DMS79 (cell line): ENCODE measurements around the gene CCL22.

Experiments
- DNase-seq: peaks from one replicate; lab custom pipeline; 2025; lab: John Stamatoyannopoulos, UW

Gene CCL22

GRCh38 chr16:57376313-57376818 is 17.8 kb downstream of the CCL22 start:
- no peak for DNase-seq

DNA sequence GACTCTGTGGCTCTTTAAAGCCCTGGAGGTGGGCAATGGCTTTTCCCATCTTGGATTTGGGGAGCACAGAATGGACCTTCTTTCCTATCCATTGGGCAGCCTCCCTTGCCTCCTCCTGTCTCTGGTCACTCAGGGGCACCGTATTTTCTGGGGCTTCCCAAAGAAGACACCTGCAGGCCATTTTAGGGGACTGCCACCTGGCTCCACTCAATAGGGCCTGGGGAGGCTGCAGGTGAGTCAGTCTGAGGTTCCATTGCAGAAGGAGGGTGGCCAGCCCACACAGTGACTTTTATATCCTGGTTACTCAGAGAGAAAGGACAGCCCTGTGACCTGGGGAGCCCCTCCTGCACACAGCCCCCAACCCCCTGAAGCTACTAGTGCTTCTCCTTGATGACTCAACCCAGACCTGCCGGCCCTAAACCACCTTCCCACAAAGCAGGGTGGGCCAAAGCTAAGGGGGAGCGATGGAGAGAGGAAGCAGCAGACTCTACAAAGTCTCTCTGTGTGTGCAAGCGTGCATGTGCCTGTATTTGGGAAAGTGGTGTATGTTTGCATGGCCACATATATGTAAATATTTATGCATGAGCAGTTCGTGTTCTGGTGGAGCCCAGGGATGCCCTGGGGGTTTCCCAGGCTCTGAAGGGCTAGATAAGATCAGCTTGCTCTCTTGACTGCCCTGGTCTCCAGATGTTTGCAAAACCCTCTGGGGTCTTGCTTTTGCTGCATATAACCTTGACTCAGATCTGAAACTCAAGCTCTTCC is 18.7 kb downstream of the CCL22 start:
- DNase-seq: peak; percentile 15

GRCh38 chr16:57379579-57379978 is 21.0 kb downstream of the CCL22 start:
- no peak for DNase-seq

GRCh38 chr16:57380671-57381462 is 22.3 kb downstream of the CCL22 start:
- DNase-seq: no peak

- no peak for DNase-seq
These were observed 23.4 kb downstream of the CCL22 start for GRCh38 chr16:57381791-57382534.

- no peak for DNase-seq
These were observed 24.1 kb downstream of the CCL22 start for GRCh38 chr16:57382535-57383275.

- no peak for DNase-seq
These were observed 25.0 kb downstream of the CCL22 start for GRCh38 chr16:57383276-57384247.

DNA sequence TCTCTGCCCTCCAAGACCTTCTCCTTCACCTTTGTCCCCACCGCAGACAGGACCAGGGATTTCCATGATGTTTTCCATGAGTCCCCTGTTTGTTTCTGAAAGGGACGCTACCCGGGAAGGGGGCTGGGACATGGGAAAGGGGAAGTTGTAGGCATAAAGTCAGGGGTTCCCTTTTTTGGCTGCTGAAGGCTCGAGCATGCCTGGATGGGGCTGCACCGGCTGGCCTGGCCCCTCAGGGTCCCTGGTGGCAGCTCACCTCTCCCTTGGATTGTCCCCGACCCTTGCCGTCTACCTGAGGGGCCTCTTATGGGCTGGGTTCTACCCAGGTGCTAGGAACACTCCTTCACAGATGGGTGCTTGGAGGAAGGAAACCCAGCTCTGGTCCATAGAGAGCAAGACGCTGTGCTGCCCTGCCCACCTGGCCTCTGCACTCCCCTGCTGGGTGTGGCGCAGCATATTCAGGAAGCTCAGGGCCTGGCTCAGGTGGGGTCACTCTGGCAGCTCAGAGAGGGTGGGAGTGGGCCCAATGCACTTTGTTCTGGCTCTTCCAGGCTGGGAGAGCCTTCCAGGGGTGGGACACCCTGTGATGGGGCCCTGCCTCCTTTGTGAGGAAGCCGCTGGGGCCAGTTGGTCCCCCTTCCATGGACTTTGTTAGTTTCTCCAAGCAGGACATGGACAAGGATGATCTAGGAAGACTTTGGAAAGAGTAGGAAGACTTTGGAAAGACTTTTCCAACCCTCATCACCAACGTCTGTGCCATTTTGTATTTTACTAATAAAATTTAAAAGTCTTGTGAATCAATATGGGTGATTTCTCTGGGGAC is 25.9 kb downstream of the CCL22 start:
- no peak for DNase-seq

DNA sequence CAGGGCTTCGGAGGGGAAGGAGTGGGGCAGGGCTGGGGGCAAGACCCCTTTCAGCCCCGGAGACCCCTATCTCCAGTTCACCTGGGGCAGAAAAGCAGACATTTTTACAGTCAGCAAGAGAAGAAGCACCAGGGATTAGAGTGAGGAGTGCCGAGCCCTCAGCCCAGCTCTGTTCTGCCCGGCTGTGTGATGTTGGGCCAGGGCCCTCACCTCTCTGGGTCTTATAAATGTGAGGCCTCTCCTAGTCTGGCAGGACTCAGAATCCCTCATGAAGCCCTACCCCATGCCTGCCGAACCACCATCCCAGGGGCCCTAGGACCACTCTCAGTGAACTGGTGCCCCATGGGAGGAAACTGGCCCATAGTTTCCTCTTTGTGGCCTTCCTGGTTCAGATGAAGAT is 26.5 kb downstream of the CCL22 start:
- no peak for DNase-seq

GRCh38 chr16:57386381-57386951 is 27.9 kb downstream of the CCL22 start:
- peak; percentile 45 for DNase-seq

- no peak for DNase-seq
These were observed 29.2 kb downstream of the CCL22 start for GRCh38 chr16:57387598-57388354.

- DNase-seq: no peak
These were observed 29.9 kb downstream of the CCL22 start for GRCh38 chr16:57388359-57389086.

DNA sequence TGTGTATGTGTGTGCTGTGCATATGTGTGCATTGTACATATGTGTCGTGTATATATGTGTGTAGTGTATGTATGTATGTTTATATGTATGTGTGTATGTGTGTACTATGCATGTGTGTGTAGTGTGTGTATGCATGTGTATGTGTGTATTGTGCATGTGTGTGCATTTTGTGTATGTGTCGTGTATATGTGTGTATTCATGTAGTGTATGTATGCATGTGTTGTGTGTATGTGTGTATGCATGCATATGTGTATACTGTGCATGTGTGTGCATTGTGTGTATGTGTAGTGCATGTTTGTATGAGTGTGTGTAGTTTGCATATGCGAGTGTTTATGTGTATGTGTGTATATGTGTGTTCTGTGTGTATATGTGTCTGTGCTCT is 30.5 kb downstream of the CCL22 start:
- DNase-seq: no peak

DNA sequence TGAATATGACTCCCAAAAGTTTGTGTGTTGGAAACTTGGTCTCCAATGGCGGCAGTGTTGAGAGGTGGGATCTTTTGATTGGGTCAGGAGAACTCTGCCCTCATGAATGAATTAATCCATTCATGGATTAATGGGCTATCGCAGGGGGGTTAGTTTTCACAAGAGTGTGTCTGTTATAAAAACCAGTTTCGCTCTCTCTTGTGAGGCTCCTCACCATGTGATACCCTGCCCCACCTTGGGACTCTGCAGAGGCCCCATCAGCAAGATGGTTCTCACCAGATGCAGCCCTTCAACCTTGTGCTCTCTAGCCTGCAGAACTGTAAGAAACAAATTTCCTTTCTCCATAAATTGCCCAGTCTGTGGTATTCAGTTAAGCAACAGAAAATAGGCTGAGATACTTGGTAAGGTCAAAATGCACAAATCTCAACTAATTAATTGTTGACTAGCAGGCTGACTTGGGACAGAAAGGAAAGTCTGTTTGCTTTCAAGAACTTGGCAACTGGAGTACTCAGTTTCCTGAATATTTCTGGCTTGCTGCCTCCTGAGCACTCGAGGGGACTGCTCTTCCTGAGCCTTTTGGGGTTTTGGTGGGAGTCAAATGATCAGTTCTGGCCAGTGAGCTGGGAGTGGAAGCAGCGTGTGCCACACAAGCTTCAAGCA is 32.2 kb downstream of the CCL22 start:
- no peak for DNase-seq

DNA sequence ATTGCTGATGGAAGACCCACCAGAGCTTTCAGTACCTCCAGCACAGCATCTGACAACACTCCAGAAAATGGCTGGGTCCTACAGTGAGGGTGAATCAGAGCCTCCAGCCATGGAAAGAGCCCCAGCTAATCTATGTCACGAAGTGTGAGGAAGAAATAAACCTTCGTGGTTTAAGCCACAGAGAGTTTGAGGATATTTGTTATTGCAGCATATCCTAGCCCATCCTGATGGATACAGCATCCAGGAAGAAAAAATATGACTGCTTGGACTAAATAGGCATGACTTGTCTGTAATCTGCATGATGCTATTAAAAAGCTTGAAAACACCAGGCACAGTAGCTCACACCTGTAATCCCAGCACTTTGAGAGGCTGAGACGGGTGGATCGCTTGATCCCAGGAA is 32.7 kb downstream of the CCL22 start:
- no peak for DNase-seq

DNA sequence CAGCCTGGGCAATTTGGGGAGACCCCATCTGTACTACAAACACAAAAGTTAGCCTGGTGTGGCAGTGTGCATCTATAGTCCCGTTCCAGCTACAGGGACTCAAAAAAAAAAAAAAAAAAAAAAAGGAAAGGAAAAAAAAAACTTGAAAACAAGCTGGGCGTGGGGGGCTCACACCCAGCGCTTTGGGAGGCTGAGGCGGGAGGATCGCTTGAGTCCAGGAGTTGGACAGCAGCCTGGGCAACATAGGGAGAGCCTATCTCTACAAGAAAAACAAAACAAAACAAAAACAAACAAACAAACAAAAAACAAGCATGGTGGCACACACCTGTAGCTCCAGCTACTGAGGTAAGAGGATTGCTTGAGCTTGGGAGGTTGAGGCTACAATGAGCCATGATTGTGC is 33.1 kb downstream of the CCL22 start:
- DNase-seq: no peak

GRCh38 chr16:57392694-57393093 is 34.1 kb downstream of the CCL22 start:
- DNase-seq: no peak
